GM12872 (cell line): Measurements from ENCODE around the gene FANCC.

Source experiments
- TF ChIP-seq, protein P1 (sequence below): IDR thresholded peaks from 3 replicates; pipeline ENCODE4 v1.5.1; 2011; ENCODE audit warnings: low read depth, mild to moderate bottlenecking, low read length, moderate library complexity; ENCODE audit not compliant: insufficient read depth

FANCC gene

GRCh38 chr9:95351051-95351450 lies 33.5 kb upstream of the FANCC start:
- TF ChIP-seq, protein P1, sequence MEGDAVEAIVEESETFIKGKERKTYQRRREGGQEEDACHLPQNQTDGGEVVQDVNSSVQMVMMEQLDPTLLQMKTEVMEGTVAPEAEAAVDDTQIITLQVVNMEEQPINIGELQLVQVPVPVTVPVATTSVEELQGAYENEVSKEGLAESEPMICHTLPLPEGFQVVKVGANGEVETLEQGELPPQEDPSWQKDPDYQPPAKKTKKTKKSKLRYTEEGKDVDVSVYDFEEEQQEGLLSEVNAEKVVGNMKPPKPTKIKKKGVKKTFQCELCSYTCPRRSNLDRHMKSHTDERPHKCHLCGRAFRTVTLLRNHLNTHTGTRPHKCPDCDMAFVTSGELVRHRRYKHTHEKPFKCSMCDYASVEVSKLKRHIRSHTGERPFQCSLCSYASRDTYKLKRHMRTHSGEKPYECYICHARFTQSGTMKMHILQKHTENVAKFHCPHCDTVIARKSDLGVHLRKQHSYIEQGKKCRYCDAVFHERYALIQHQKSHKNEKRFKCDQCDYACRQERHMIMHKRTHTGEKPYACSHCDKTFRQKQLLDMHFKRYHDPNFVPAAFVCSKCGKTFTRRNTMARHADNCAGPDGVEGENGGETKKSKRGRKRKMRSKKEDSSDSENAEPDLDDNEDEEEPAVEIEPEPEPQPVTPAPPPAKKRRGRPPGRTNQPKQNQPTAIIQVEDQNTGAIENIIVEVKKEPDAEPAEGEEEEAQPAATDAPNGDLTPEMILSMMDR: no peak

DNA sequence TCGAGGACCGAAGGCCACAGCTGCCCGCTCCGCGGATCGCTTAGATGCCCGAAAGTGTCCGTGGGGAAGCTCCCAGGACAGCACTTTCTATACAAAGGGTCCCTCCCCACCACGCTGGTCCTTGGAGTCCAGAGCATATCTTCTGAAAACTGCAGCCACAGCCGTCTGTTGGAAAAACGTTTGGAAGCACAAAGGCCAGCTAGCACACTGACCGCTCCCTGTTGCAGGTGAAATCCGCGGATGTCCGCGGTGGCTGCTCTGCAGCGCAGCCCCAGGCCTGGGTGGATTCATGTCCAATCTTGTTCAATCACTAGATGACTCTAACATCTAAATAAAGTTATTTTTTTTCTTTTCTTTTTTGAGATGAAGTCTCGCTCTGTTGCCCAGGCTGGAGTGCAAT lies 32.8 kb upstream of the FANCC start:
- TF ChIP-seq, protein P1: no peak

GRCh38 chr9:95349091-95350038 lies 31.9 kb upstream of the FANCC start:
- TF ChIP-seq, protein P1: no peak

DNA sequence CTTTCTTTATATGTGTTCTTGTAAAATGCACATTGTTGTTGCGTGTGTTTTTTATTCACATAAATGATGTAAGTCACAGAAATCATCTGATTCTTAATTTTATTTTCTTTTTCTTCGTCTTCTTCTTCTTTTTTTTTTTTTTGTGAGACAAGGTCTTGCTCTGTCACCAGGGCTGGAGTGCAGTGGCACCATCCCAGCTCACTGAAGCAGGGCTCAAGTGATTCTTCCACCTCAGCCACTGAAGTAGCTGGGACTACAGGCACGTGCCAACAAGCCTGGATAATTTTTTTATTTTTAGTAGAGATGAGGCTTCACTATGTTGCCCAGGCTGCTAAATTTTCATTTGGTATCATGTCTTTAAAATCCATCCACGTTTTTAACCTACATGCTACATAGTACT lies 28.5 kb upstream of the FANCC start:
- TF ChIP-seq, protein P1: no peak

GRCh38 chr9:95344735-95345325 lies 27.3 kb upstream of the FANCC start:
- TF ChIP-seq, protein P1: no peak

- TF ChIP-seq, protein P1: no peak
These were observed 26.3 kb upstream of the FANCC start for GRCh38 chr9:95343725-95344287.

DNA sequence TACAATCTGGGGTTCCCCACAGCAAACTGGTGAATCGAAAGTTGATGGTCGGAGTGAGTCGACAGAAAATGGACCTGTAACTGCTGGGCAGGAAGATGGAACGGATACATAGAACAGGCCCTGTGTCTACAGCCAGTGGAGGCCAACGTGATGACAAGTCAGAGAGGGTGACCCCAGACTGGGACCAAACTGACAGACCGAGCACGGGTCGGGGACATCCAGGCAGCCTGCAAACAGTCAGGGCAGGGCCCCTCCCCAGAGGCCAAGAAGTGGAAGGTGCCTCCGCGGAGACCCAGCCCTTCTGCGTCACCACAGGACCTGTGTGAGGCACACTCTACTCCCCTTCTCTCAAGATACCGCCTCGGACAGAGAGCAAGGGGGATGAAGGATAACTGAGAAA lies 25.1 kb upstream of the FANCC start:
- TF ChIP-seq, protein P1: no peak
